NOMO-1 treated with dmso at 0.1 percent for 144 hours (cell line): ENCODE measurements around the gene FMC1.

Experiments used
- DNase-seq: peaks from one replicate; lab custom pipeline; 2025; ENCODE audit not compliant: unreplicated experiment; lab: John Stamatoyannopoulos, UW

The FMC1 gene

DNA sequence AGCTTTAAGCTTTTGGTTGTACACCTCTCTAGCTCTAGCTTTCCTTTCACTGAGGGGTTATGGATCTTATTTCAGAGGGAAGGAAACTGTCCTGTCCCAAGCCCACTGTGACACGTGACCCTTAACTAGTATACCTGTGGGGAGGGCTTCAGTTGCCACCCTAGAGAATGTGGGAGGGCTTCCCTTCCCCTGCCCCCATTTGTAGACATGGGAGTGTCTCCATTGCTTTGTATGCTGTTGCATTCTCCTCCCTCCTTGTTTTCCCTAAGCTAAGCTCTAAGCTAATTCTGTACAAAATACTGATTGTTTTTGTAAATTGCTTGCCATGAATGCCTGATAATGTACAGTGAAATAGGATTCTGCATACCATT, 29.8 kb downstream of the FMC1 start:
- no peak for DNase-seq

DNA sequence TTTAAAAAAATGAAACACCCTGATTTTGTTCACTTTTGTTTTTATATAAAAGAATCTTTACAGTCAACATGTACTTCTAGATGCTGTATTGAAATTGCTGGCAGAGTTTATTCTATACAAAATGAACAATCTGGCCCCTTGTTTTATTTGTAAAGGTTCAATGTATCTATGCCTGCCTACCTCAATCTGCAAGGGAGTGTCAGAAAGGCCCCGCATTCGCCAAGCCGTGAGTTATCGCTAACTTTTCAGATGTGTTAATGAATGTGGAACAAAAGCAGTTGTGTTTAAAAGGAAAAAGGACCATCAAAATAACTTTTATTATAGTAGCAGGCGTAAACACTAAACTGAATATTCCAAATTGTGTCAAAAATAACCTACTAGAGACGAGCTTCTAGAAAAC, 33.1 kb downstream of the FMC1 start:
- DNase-seq, result no peak

DNA sequence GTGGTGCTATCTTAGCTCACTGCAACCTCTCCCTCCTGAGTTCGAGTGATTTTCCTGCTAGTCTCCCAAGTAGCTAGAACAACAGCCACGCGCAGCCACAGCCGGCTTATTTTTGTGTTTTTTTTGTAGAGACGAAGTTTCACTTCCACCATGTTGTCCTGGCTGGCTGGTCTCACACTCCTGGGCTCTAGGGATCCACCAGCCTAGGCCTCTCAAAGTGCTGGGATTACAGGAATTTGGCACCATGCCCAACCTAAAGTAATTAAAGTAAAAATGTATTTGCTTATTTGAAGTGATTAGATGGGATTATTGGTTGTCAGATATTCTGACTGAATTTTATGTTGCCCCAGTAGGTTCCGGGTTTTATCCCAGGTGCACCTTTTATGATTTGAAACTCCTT, 41.3 kb downstream of the FMC1 start:
- no peak for DNase-seq

DNA sequence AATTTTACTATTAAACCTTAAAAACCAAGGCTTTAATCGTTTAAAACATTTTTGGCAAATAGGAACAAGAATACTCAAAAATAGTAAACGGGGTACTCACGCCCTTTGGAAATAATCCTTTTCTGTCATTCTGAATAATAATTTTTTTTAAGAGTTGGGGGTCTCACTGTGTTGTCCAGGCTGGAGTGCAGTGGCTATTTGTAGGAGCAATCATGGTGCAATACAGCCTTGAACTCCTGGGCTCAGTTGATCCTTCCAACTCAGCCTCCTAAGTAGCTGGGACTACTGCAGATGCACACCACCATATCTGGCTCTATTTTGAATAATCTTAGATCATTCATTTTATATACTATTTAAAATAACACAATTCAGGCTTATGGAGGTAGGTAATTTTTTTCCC, 43.5 kb downstream of the FMC1 start:
- no peak for DNase-seq

DNA sequence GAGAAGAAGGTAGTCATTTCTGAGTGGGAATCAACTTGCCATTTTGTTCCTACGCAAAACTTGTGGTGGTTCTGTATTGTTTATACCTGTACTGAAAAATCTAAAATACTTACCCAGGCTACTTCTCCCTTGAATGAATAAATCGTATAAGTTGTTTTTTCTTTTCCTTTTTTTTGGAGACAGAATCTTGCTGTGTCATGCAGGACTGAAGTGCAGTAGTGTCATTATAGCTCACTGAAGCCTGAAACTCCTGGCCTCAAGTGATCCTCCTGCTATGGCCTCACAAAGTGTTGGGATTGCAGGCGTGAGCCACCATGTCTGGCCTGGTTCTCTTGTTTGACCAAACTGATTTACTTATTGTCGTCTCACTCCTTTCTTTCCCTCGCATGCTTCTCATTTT, 46.5 kb downstream of the FMC1 start:
- DNase-seq, result no peak

DNA sequence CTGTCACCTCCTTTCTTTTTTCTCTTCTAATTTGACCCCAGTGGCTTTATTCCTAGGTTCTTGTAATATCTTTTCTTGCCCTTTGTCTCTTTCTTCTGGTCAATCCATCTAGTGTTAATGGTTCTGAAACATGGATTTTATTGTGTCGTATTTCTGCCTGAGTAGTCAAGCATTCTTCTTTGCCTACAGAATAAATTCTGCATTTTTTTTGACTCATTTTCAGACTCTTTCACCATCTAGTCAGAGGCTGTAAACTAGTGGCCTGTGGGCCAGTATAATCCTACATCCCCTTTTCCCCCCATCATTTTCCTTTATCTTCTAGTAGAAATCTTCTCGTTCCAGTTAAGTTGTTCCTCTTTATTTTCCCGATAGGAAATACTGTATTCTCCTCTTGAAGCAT, 48.0 kb downstream of the FMC1 start:
- DNase-seq, result no peak

DNA sequence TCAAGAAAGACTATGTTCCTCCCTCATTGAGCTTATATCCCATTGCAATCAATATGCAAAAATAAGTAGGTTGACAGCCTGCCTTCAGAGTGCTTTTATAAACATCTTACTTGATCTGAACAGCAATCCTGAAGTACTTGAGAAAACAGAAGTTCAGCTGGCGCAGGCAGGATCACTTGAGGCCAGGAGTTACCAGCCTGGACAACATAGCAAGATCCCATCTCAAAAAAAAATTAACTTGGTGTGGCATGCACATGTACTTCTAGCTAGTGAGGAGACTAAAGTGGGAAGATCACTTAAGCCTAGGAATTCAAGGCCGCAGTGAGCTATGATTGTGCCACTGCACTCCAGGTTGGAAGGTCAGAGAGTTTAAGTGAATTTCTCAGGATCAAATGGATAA, 48.6 kb downstream of the FMC1 start:
- DNase-seq, result no peak

DNA sequence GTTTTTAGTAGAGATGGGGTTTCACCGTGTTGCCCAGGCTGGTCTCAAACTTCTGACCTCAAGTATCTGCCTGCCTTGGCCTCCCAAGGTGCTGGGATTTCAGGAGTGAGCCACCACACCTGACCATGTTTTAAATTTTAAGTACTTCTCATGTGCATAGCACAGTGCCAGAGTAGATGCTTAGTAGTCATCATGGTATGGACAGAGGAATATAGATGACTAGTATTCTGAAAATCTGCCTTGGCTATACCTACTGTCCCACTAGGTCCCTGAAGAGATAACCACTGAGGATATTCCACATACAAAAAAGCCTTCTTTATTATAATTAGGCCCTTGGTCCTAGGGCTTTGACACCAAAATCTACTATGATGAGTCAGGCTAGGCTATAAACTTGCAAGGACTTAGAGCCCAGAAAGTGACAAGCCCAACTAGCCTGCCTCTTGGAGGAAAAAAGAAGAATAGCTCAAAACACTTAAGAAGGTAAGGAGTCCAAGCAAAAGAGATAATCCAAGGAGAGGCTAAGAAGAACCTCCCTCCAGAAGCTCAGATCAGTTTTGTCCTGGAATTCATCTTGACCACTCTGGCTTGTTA, 52.6 kb downstream of the FMC1 start:
- no peak for DNase-seq

DNA sequence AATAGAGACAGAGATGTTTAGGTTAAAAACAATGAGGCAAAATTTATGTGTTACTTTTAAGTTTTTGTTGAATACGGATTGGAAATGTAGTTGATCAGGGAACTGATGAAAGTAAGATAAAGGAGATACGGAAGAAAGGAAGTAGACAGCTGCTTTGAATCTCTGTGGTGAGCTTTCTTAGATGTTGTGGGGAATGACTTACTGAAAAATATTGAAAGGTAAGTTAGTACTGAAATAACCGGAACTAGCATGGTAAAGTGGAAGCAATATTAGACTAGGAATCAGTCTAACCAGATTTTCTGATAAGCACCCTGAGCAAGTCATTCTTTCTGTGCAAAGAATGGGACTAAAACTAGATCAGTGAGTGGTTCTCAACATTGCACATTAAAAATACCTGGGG, 53.4 kb downstream of the FMC1 start:
- DNase-seq, result no peak
